Colonic mucosa (tissue), 4 donors: ENCODE measurements around the gene NHP2. TPM values are rescaled to one million over a fixed set of nuclear protein-coding genes. Genes with fewer than 3 reads are reported as not detected.
A peak's percentile ranks its signal among the peaks of the same experiment; 100 is the strongest.

Experiments
- DNase-seq: peaks from one replicate; pipeline ENCODE4 v3.0.0-alpha.2; 2020
- H3K27ac ChIP-seq: fragments of 200-600 bp; one replicate; pipeline ENCODE4 v1.8.0; 2021
- H3K27me3 ChIP-seq: fragments of 200-600 bp; one replicate; pipeline ENCODE4 v1.8.0; 2021
- H3K36me3 ChIP-seq: fragments of 200-600 bp; one replicate; pipeline ENCODE4 v1.8.0; 2021
- H3K4me1 ChIP-seq: fragments of 200-600 bp; one replicate; pipeline ENCODE4 v1.8.0; 2021; ENCODE audit warnings: mild to moderate bottlenecking
- H3K4me3 ChIP-seq: fragments of 200-600 bp; one replicate; pipeline ENCODE4 v1.8.0; 2021
- H3K9ac ChIP-seq, 2 donors: one replicate each; pipeline ENCODE4 v1.7.0; 2013; ENCODE audit warnings: control low read depth in 2 of 2, low read depth in 2 of 2, low read length in 2 of 2
- H3K9me3 ChIP-seq: fragments of 200-600 bp; one replicate; pipeline ENCODE4 v1.8.0; 2021
- intact Hi-C: fragments of 100-400 bp; cut with DNase I; formaldehyde crosslinking; loops from one replicate; pipeline ENCODE4 v1.14.1; 2022
- total RNA-seq, 2 donors: library from RNA; stranded (reverse); fragmentation: NEBNext Ultra II Directional in 1 of 2; extraction: Animal tissue kit (Norgen Biotek cat#: 25700) in 1 of 2; gene quantifications; one replicate each; pipeline ENCODE4 v1.2.1, GENCODE V29; 2021
- TF ChIP-seq, protein P1 (sequence below): fragments of 200-600 bp; IDR thresholded peaks from one replicate; pipeline ENCODE4 v1.8.0; 2022; ENCODE audit warnings: antibody characterized with exemption, mild to moderate bottlenecking
- donor health status: healthy.
- donor health status: DM: no; HTN: no; CAD: no.
- donor health status: DM: no; HTN: no; CAD: no.

Gene NHP2
- total RNA-seq, 2 donors from 2014 or later: 64.8 to 182 TPM

DNA sequence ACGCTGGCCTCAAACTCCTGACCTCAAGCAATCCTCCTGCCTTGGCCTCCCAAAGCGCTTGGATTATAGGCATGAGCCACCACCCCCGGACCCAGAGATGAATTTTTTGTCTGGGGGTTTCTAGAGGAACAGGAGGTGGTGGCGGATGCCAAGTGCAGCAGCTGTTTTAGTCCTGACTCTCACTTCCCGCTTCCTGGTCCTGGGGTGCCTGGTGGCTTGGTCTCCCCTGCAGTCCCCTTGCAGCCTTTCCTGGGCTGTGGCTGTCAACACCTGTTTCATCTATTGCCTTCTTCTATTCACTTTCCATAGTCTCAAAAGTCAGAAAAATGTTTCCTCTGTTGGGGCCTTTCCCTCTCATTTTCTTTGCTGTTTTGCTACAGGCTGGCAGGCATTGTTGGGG, 6.5 kb upstream of the NHP2 start:
- H3K27ac ChIP-seq: no peak overlapping the region
- no peaks in the 10 kb centered on the region for H3K36me3 ChIP-seq
- intact Hi-C loops: no loop called here
- H3K4me3 ChIP-seq: no peak overlapping the region
- no peak overlapping the region for H3K9ac ChIP-seq
- H3K27me3 ChIP-seq: no peaks in the 10 kb centered on the region
- TF ChIP-seq, protein P1, sequence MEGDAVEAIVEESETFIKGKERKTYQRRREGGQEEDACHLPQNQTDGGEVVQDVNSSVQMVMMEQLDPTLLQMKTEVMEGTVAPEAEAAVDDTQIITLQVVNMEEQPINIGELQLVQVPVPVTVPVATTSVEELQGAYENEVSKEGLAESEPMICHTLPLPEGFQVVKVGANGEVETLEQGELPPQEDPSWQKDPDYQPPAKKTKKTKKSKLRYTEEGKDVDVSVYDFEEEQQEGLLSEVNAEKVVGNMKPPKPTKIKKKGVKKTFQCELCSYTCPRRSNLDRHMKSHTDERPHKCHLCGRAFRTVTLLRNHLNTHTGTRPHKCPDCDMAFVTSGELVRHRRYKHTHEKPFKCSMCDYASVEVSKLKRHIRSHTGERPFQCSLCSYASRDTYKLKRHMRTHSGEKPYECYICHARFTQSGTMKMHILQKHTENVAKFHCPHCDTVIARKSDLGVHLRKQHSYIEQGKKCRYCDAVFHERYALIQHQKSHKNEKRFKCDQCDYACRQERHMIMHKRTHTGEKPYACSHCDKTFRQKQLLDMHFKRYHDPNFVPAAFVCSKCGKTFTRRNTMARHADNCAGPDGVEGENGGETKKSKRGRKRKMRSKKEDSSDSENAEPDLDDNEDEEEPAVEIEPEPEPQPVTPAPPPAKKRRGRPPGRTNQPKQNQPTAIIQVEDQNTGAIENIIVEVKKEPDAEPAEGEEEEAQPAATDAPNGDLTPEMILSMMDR: no peak
- H3K4me1 ChIP-seq: no peaks in the 10 kb centered on the region
- H3K9me3 ChIP-seq: no peaks in the 10 kb centered on the region
- no peak for DNase-seq

- H3K36me3 ChIP-seq: no peaks in the 10 kb centered on the region
- no peak overlapping the region for H3K27ac ChIP-seq
- H3K9ac ChIP-seq: no peak overlapping the region
- H3K4me3 ChIP-seq: no peak overlapping the region
- TF ChIP-seq, protein P1: no peak
- H3K27me3 ChIP-seq: no peaks in the 10 kb centered on the region
- H3K4me1 ChIP-seq: peaks cover 5% of the 10 kb centered on the region
- H3K9me3 ChIP-seq: no peaks in the 10 kb centered on the region
- DNase-seq: no peak
- intact Hi-C loops: no loop called here
Measured at GRCh38 chr5:178155065-178155464, 1.4 kb upstream of the NHP2 start.

DNA sequence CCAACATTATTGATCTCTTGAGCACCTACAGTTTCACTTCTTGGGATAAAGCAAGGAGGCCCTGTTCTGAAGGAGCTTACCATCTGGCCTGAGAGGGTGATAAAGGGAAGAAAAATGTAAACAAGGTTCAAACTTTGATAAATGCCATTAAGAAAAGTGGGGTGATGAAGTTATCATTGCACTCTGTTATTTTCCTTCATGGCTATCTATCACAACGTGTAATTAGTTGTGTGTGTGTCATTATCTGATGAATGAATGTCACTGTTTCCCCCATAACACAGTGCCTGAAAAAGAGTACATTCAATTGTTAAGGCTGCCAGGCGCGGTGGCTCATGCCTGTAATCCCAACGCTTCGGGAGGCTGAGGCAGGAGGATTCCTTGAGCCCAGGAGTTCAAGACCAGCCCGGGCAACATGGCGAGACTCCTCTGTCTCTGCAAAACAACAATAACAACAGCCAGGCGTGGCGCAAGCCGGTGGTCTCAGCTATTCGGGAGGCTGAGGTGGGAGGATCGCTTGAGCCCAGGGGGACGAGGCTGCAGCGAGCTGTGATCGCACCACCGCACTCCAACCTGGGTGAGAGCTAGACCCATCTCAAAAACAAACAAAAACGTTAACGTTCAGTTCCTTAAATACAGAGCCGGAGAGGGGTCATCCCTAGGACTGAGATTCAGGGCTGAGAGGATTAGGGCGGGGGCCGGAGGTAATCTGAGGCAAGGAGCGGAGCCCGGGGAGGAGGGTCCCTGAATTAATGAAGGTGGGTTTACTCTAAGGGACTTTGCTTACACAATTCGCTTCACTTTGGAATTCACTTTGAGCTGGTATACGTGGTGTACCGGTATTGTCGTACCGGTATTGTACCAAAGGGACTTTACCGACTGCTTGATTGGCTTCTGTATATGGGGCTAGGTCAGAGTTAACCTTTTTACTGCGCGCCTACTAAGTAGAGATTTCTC, 917 bp downstream of the NHP2 start:
- Histone ChIP-seq H3K4me1 (peaks cover 5% of the 10 kb centered on the region), H3K4me3 (peak overlapping the region; percentile 92), H3K36me3 (peaks cover 5% of the 10 kb centered on the region), H3K9me3 (no peaks in the 10 kb centered on the region), H3K27ac (peak overlapping the region; percentile 45), H3K27me3 (no peaks in the 10 kb centered on the region), H3K9ac (peak overlapping the region; percentile 70 to 78)
- no peak for DNase-seq
- intact Hi-C loops: no loop called here
- TF ChIP-seq, protein P1: no peak

- Histone ChIP-seq H3K9me3 (no peaks in the 10 kb centered on the region), H3K27me3 (no peaks in the 10 kb centered on the region), H3K27ac (no peak overlapping the region), H3K36me3 (peaks cover 5% of the 10 kb centered on the region), H3K4me1 (peaks cover 5% of the 10 kb centered on the region), H3K4me3 (no peak overlapping the region), H3K9ac (no peak overlapping the region)
- intact Hi-C loops: no loop called here
- DNase-seq: no peak
- TF ChIP-seq, protein P1: no peak
Measured at GRCh38 chr5:178150977-178151734, 2.5 kb downstream of the NHP2 start.

GRCh38 chr5:178149199-178149932, 4.3 kb downstream of the NHP2 start:
- H3K27me3 ChIP-seq: no peaks in the 10 kb centered on the region
- intact Hi-C loops: loop anchor here (5.0 kb wide), 1 partner anchor 72 kb away; no protein-coding TSS in a partner anchor
- TF ChIP-seq, protein P1: no peak
- H3K27ac ChIP-seq: no peak overlapping the region
- no peaks in the 10 kb centered on the region for H3K9me3 ChIP-seq
- H3K4me3 ChIP-seq: no peak overlapping the region
- peaks cover 5% of the 10 kb centered on the region for H3K4me1 ChIP-seq
- peaks cover 5% of the 10 kb centered on the region for H3K36me3 ChIP-seq
- no peak for DNase-seq
- H3K9ac ChIP-seq: no peak overlapping the region
